Activated B cell treated with CpG ODN at 0.5 μM for 24 hours (primary cell): ENCODE measurements around the gene SLC47A1. TPM values are rescaled to one million over a fixed set of nuclear protein-coding genes. Genes with fewer than 3 reads are reported as not detected.

Experiments used
- ATAC-seq: fragments of 200-7000 bp; cut with Tn5 transposase; one replicate; pipeline ENCODE4 v1.10.0; 2021; ENCODE audit warnings: low read depth, mild to moderate bottlenecking, moderate library complexity
- CTCF ChIA-PET: fragments of 350-600 bp; sonication (Branson Sonifier 250); formaldehyde crosslinking; loops from one replicate; lab custom pipeline; 2021; ENCODE audit warnings: antibody characterized with exemption; lab: Charles Lee
- POLR2A ChIA-PET: fragments of 350-600 bp; sonication (Branson Sonifier 250); formaldehyde crosslinking; loops from one replicate; lab custom pipeline; 2021; ENCODE audit warnings: antibody characterized with exemption; lab: Charles Lee
- DNase-seq: peaks from one replicate; pipeline ENCODE4 v3.0.0; 2022
- H3K27ac Mint-ChIP-seq: one replicate; pipeline ENCODE4 v1.8.0; 2020; ENCODE audit warnings: mixed read lengths
- H3K27me3 Mint-ChIP-seq: one replicate; pipeline ENCODE4 v1.8.0; 2021; ENCODE audit warnings: mixed read lengths
- H3K36me3 Mint-ChIP-seq: one replicate; pipeline ENCODE4 v1.8.0; 2021; ENCODE audit warnings: low read depth, mixed read lengths
- H3K4me1 Mint-ChIP-seq: one replicate; pipeline ENCODE4 v1.8.0; 2021; ENCODE audit warnings: mixed read lengths
- H3K4me3 Mint-ChIP-seq: one replicate; pipeline ENCODE4 v1.8.0; 2020; ENCODE audit warnings: mild to moderate bottlenecking, mixed read lengths
- H3K9me3 Mint-ChIP-seq: one replicate; pipeline ENCODE4 v1.8.0; 2020; ENCODE audit warnings: mixed read lengths
- CTCF ChIP-seq: fragments of 200-600 bp; IDR thresholded peaks from one replicate; pipeline ENCODE4 v1.8.0; 2022; ENCODE audit warnings: antibody characterized with exemption, mild to moderate bottlenecking
- intact Hi-C: fragments of 100-400 bp; cut with micrococcal nuclease; formaldehyde crosslinking; loops from one replicate; pipeline ENCODE4 v1.15.1; 2024
- total RNA-seq: library from RNA; stranded (reverse); gene quantifications from 2 replicates; pipeline ENCODE4 v1.2.3, GENCODE V29; 2022

Gene SLC47A1
- total RNA-seq, 1 donor from 2014 or later, result 0.11 TPM

GRCh38 chr17:19569785-19570543 lies 36.3 kb downstream of the SLC47A1 start:
- Mint-ChIP-seq H3K4me3 (peak overlapping the region; percentile 1), H3K27me3 (peaks cover under 1% of the 10 kb centered on the region), H3K27ac (peak overlapping the region; percentile 80), H3K36me3 (no peaks in the 10 kb centered on the region), H3K4me1 (peaks cover 19% of the 10 kb centered on the region), H3K9me3 (no peaks in the 10 kb centered on the region)
- intact Hi-C loops, result no loop called here
- CTCF ChIA-PET, result interaction anchor here (1.1 kb wide), 1 partner anchor 52 kb away, joined by 3 read pairs; no protein-coding TSS in a partner anchor
- POLR2A ChIA-PET, result interaction anchor here (0.6 to 0.9 kb wide), 3 partner anchors 79 to 1143 kb away, joined by 4 to 7 read pairs (median 5); partner anchors contain the start of gene ALDH3A2
- ATAC-seq, result peak; percentile 87
- TF ChIP-seq CTCF, result no peak
- DNase-seq, result no peak

GRCh38 chr17:19570544-19571062 lies 36.9 kb downstream of the SLC47A1 start:
- ChIA-PET POLR2A (no interaction called here), CTCF (interaction anchor here (1.1 kb wide), 1 partner anchor 53 kb away, joined by 3 read pairs; no protein-coding TSS in a partner anchor)
- ATAC-seq (no peak), DNase-seq (no peak)
- Mint-ChIP-seq H3K4me1 (peaks cover 19% of the 10 kb centered on the region), H3K27ac (peak overlapping the region; percentile 80), H3K9me3 (no peaks in the 10 kb centered on the region), H3K4me3 (peak overlapping the region; percentile 1), H3K36me3 (no peaks in the 10 kb centered on the region), H3K27me3 (peaks cover 2% of the 10 kb centered on the region)
- no peak for TF ChIP-seq CTCF
- intact Hi-C loops, result no loop called here

- intact Hi-C loops, result no loop called here
- H3K27ac Mint-ChIP-seq, result no peak overlapping the region
- no peaks in the 10 kb centered on the region for H3K9me3 Mint-ChIP-seq
- POLR2A ChIA-PET, result no interaction called here
- peaks cover 4% of the 10 kb centered on the region for H3K27me3 Mint-ChIP-seq
- no peak for ATAC-seq
- peaks cover 19% of the 10 kb centered on the region for H3K4me1 Mint-ChIP-seq
- DNase-seq, result no peak
- H3K4me3 Mint-ChIP-seq, result no peak overlapping the region
- H3K36me3 Mint-ChIP-seq, result no peaks in the 10 kb centered on the region
- no peak for TF ChIP-seq CTCF
- CTCF ChIA-PET, result no interaction called here
These were observed 39.4 kb downstream of the SLC47A1 start for GRCh38 chr17:19573075-19573474.

- intact Hi-C loops, result no loop called here
- H3K27ac Mint-ChIP-seq, result no peak overlapping the region
- H3K36me3 Mint-ChIP-seq, result no peaks in the 10 kb centered on the region
- H3K4me1 Mint-ChIP-seq, result peaks cover 9% of the 10 kb centered on the region
- no peak for TF ChIP-seq CTCF
- ATAC-seq, result no peak
- peaks cover 15% of the 10 kb centered on the region for H3K27me3 Mint-ChIP-seq
- no peaks in the 10 kb centered on the region for H3K9me3 Mint-ChIP-seq
- ChIA-PET POLR2A (no interaction called here), CTCF (no interaction called here)
- H3K4me3 Mint-ChIP-seq, result no peak overlapping the region
- no peak for DNase-seq
These were observed 41.3 kb downstream of the SLC47A1 start for GRCh38 chr17:19574956-19575355.

- Mint-ChIP-seq H3K27ac (no peak overlapping the region), H3K27me3 (peaks cover 29% of the 10 kb centered on the region), H3K4me3 (no peak overlapping the region), H3K4me1 (peaks cover 3% of the 10 kb centered on the region), H3K36me3 (no peaks in the 10 kb centered on the region), H3K9me3 (no peaks in the 10 kb centered on the region)
- ATAC-seq, result no peak
- POLR2A ChIA-PET, result no interaction called here
- no peak for DNase-seq
- no peak for TF ChIP-seq CTCF
- intact Hi-C loops, result no loop called here
- CTCF ChIA-PET, result no interaction called here
These were observed 44.9 kb downstream of the SLC47A1 start for GRCh38 chr17:19578545-19578944.
